ENCODE data around the gene UBE2D3.
"Not testable (repeated sequence)": the region's sequence is repeated elsewhere in the genome, so short reads cannot be mapped to it uniquely, and the experiment has no call there.

The UBE2D3 gene

DNA sequence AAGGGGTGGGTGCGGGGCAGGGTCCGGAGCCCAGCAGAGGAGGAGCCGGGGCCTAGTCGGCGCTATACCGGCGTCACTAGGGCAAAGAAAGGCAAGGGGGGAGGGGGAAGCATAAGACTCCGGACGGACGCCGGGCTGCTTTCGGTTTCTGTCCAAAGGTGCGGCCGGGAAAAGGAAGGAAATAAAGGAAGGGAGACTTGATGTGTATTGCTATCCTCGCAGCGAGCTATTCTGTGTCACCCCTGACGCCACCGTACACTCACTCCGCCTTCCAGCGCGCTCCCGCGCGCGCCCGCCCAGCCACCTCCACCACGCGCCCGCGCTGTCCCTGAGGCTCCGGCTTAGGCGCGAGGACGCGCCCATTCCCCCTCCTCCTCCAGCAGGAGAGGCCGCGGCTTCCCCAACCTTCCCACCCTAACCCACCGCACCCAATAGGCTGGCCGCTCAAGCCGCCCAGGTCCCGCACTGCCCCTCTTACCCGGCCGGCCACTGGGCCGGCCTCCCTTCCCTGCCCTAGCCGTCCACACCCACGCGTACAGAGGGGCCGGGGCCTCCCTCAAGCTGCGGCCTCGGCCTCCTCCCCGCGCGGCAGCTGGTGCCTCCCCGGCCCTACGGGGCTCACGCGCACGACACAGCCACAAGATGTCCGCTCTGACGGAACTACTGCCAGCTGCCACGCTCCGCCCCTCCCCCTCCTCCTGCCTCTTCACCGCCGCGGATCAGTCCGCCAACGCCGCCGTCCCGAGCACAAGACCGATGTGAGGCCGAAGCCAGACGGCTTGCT is at the start of gene UBE2D3:
TSS of gene UBE2D3 (minus strand) at position 662 of the 784 bp plus-strand sequence. CDS start 1,043 bp downstream, outside the sequence.
- DNase-seq (ENCODE audit: insufficient read length, low spot score) (no peak), FAIRE-seq (no peak)
- TF ChIP-seq CTCF (IDR thresholded peaks at IDR 0.05; ENCODE audit: insufficient read depth, missing control alignments), result peak; percentile 20

DNA sequence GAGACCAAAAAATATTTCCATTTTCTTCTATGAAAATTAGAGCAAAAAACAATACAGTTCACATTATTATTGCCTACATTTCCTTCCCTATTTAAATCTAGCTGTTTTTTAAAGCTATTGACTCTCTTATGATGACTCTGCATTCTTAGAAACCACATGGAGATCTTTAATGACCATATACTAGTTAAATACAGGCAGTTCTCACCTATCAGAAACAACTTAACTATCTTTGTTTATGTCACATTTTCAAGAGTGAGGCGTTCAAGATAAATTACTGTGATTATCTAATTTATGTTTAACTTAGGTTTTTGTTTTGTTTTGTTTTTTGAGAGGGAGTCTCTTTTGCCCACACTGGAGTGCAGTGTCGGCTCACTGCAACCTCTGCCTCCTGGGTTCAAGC is 44.4 kb upstream of the UBE2D3 start:
- no peak for TF ChIP-seq CTCF (IDR thresholded peaks at IDR 0.05; ENCODE audit: insufficient read depth, missing control alignments)
- FAIRE-seq, result no peak
- DNase-seq (ENCODE audit: insufficient read length, low spot score), result no peak

DNA sequence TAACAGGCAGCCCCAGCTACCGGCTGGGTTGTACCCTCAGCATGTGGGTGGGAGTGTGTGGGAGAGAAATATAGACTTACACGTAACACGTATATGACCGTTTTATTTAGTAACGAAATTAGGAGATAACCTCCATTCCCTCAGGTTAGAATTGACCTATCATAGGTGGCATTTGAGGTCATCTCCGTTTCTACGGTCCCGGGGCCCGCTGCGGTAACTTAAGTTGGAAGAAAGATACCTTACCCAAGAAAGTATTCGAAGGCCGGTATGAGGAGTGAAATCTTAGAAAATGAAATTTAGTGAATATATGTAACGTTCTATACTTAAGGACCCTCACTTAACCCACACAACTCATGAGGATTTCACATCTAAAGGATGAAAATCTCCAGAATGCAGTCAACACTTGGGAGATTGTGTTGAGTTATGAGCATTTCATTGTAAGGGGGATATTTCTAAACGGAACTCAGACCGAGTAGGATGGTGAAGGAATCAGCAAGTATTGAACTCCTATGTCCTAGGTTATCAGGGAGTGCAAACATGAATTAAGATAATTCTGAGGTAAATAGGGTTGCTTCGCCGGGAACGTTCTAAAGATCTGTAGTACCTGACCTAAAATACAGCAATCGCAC is 42.3 kb upstream of the UBE2D3 start:
- DNase-seq (ENCODE audit: insufficient read length, low spot score) (no peak), FAIRE-seq (no peak)
- no peak for TF ChIP-seq CTCF (IDR thresholded peaks at IDR 0.05; ENCODE audit: insufficient read depth, missing control alignments)

GRCh38 chr4:102868781-102869568 is 41.6 kb upstream of the UBE2D3 start, which contains the start of gene CISD2:
Gene CISD2 (plus strand): TSS chr4:102868992. CDS start chr4:102869085, 93 bp downstream.
- FAIRE-seq (no peak), DNase-seq (ENCODE audit: insufficient read length, low spot score) (peak; percentile 35)
- no peak for TF ChIP-seq CTCF (IDR thresholded peaks at IDR 0.05; ENCODE audit: insufficient read depth, missing control alignments)

GRCh38 chr4:102868153-102868780 is 40.9 kb upstream of the UBE2D3 start:
- no peak for TF ChIP-seq CTCF (IDR thresholded peaks at IDR 0.05; ENCODE audit: insufficient read depth, missing control alignments)
- FAIRE-seq (no peak), DNase-seq (ENCODE audit: insufficient read length, low spot score) (no peak)

DNA sequence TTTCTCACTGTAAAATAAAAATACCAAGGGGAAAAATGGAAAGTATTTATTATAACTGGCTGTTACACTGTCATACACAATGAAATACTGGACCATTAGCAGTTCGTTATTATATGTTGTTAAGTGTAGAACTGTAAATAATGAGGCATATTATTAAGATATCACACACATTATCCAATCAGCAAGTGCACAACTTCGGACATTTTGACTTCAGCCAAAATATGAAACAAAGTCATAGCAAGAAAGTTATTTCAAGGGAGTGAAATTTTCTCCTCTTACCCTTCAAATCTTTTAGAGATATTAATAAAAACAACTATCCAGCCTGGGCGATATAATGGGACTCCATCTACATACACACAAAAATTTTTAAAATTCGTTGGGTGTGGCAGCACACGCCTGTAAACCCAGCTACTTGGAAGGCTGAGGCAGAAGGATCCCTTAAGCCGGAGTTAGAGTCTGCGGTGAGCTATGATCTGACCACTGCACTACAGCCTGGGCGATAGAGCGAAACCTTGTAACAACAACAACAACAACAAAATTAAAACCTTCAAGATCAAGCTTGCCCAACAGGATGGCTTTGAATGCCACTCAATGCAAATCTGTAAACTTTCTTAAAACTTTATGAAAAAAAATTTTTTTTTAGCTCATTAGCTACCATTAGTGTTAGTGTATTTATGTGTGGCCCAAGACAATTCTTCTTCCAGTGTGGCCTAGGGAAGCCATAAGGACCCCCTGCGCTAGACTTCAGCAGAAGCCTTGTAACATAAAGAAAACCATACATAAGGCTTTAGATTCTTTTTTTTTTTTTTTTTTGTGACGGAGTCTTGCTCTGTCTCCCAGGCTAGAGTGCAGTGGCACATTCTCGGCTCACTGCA is 40.2 kb upstream of the UBE2D3 start:
- TF ChIP-seq CTCF (IDR thresholded peaks at IDR 0.05; ENCODE audit: insufficient read depth, missing control alignments), result no peak
- DNase-seq (ENCODE audit: insufficient read length, low spot score) (no peak), FAIRE-seq (no peak)

- DNase-seq (ENCODE audit: insufficient read length, low spot score); FAIRE-seq: not testable (repeated sequence)
Measured at GRCh38 chr4:102865327-102865726, 38.0 kb upstream of the UBE2D3 start.
